ENCODE data around the gene ELP2.

GRCh38 chr18:36095936-36096519 lies 33.7 kb upstream of the ELP2 start:
- TF ChIP-seq EZH2 (IDR thresholded peaks at IDR 0.05; ENCODE audit: borderline replicate concordance, low read depth, low read length, severe bottlenecking): no peak
- TF ChIP-seq, protein P1, sequence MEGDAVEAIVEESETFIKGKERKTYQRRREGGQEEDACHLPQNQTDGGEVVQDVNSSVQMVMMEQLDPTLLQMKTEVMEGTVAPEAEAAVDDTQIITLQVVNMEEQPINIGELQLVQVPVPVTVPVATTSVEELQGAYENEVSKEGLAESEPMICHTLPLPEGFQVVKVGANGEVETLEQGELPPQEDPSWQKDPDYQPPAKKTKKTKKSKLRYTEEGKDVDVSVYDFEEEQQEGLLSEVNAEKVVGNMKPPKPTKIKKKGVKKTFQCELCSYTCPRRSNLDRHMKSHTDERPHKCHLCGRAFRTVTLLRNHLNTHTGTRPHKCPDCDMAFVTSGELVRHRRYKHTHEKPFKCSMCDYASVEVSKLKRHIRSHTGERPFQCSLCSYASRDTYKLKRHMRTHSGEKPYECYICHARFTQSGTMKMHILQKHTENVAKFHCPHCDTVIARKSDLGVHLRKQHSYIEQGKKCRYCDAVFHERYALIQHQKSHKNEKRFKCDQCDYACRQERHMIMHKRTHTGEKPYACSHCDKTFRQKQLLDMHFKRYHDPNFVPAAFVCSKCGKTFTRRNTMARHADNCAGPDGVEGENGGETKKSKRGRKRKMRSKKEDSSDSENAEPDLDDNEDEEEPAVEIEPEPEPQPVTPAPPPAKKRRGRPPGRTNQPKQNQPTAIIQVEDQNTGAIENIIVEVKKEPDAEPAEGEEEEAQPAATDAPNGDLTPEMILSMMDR (IDR thresholded peaks at IDR 0.05; ENCODE audit: borderline replicate concordance, extremely low read depth, low read length, poor library complexity, severe bottlenecking): peak; percentile 67

All from DND-41 (cell line).